Kidney epithelial cell (primary cell): Measurements from ENCODE around the gene MVB12B. TPM values are rescaled to one million over a fixed set of nuclear protein-coding genes. Genes with fewer than 3 reads are reported as not detected.

Experiments used
- DNase-seq: peaks from one replicate; pipeline ENCODE4 v3.0.0-alpha.2; 2010; ENCODE audit warnings: low read depth
- H3K27me3 ChIP-seq: 2 replicates; pipeline ENCODE4 v1.6.0; 2011; ENCODE audit warnings: low read length; ENCODE audit not compliant: control insufficient read depth, insufficient read depth
- H3K36me3 ChIP-seq: 2 replicates; pipeline ENCODE4 v1.5.1; 2011; ENCODE audit warnings: low read length; ENCODE audit not compliant: control insufficient read depth, insufficient read depth
- H3K4me3 ChIP-seq: 2 replicates; pipeline ENCODE4 v1.5.1; 2011; ENCODE audit warnings: low read depth, mild to moderate bottlenecking, control low read depth, low read length
- total RNA-seq: library from RNA; depleted of rRNA; stranded (reverse); fragments of >200 nt; gene quantifications from 2 replicates; pipeline ENCODE4 v1.2.3, GENCODE V29; 2015
- TF ChIP-seq, protein P1 (sequence below): IDR thresholded peaks from 2 replicates; pipeline ENCODE4 v1.5.1; 2011; ENCODE audit warnings: mild to moderate bottlenecking, moderate library complexity, low read length, control low read depth, inconsistent platforms; ENCODE audit not compliant: insufficient read depth, poor library complexity, severe bottlenecking

Gene MVB12B
- total RNA-seq, 1 donor from 2014 or later = 13.1 TPM

DNA sequence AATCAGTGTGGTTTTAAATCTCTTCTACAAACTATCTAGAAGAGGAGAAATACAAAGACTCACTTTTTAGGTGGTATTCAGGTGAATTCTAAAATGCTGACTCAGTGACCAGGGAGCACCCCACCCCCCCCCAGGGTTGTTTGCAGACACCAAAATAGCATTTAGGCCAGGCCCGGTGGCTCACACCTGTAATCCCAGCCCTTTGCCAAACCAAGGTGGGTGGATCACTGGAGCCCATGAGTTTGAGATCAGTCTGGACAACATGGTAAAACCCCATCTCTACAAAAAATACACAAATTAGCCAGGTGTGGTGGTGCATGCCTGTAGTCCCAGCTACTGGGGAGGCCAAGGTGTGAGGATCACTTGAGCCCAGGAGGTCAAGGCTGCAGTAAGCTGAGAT is 168.1 kb downstream of the MVB12B start:
- Histone ChIP-seq H3K27me3 (peaks cover 5% of the 10 kb centered on the region), H3K4me3 (no peak overlapping the region), H3K36me3 (no peaks in the 10 kb centered on the region)
- TF ChIP-seq, protein P1, sequence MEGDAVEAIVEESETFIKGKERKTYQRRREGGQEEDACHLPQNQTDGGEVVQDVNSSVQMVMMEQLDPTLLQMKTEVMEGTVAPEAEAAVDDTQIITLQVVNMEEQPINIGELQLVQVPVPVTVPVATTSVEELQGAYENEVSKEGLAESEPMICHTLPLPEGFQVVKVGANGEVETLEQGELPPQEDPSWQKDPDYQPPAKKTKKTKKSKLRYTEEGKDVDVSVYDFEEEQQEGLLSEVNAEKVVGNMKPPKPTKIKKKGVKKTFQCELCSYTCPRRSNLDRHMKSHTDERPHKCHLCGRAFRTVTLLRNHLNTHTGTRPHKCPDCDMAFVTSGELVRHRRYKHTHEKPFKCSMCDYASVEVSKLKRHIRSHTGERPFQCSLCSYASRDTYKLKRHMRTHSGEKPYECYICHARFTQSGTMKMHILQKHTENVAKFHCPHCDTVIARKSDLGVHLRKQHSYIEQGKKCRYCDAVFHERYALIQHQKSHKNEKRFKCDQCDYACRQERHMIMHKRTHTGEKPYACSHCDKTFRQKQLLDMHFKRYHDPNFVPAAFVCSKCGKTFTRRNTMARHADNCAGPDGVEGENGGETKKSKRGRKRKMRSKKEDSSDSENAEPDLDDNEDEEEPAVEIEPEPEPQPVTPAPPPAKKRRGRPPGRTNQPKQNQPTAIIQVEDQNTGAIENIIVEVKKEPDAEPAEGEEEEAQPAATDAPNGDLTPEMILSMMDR = no peak
- DNase-seq = no peak

DNA sequence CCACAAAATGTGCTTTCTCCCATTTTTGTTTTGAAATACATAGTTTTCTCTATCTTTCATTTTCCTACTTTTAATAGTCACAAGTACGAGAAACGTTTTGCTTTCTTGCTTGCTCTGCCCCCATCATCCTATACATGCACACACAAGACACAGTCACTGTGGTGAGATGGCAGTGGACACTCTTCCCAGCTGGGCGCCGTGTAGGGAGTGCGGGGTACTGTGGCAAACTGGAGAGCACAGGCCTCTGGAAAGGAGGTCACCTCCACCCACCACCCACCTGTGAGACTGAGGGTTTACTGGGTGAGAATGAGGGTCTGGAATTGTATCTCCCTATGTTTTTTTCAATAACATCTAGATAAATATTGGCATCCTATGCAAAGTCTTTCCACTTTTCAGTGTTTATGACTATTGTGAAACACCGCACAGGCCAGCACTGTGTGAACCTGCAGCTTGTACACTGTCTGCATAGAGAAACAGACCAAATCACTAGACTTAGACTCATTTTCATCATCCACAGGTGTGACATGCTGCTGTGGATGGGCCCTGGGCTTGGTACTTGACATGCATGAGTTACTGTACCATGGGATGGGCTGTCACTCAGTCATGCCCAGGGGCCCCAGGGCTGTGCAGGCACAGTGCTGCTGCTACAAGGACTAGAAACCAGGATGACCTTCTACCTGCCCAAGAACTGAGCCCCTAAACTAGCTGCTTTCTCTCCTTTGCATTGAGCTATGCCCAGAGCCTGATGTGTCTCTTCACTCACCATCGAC is 169.0 kb downstream of the MVB12B start:
- TF ChIP-seq, protein P1 = no peak
- Histone ChIP-seq H3K36me3 (no peaks in the 10 kb centered on the region), H3K27me3 (peaks cover 11% of the 10 kb centered on the region), H3K4me3 (no peak overlapping the region)
- no peak for DNase-seq

DNA sequence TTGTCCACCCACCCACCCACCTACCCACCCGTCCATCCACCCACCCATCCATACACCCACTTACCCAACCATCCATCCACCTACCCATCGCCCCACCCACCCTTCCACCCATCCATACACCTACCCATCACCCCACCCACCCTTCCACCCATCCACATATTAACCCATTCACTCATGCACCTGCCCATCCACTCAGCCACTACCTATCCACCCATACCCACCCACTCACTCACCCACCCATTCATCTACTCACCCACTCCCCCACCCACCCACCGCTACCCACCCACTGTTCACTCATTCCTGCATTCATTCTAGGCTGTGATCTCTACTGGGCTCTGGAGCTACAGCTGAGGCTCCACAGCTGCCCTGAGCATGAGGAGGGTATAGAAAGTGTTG is 169.6 kb downstream of the MVB12B start:
- Histone ChIP-seq H3K36me3 (no peaks in the 10 kb centered on the region), H3K4me3 (no peak overlapping the region), H3K27me3 (peaks cover 13% of the 10 kb centered on the region)
- no peak for DNase-seq
- TF ChIP-seq, protein P1 = no peak

DNA sequence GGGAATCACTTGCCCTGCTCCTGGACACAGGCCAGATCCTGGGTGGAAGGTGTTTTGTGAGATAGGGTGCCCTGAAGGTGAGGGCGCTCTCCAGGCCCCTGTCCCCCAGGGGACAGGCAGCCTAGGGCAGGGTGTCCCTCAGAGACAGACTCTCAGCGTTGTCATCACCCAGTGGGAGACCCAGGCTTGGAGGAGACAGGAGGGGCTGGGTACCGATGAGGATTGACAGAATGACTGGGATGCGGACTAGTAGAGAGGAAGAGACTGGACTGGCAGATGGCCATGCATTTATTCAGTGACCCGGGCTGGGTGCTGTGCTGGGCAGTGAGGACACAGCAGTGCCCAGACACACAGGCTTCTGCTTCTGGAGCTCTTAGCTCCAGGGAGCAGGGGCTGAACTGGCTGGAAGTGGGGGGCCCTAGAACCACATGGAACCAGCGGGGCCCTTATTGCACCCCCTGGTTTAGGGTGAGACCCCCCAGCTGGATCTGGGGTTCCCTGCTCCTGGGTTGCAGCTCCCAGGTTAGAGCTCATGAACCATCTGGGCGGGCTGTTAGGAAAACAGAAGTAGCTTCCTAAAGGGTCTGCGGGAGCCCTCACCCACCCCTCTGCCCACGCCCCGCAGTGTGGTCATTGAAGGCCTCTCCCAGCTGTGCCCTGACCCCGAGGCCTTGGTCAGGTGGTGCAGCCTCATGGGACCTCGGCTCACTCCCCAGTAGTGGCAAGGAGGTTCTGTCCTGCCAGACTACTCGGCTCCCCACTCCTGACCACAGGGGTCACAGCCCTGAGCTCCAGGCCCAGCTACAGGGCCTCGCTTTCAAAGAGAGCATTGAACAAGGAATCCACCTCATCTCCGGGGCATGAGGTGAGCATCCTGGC is 170.4 kb downstream of the MVB12B start:
- Histone ChIP-seq H3K4me3 (no peak overlapping the region), H3K36me3 (no peaks in the 10 kb centered on the region), H3K27me3 (peaks cover 13% of the 10 kb centered on the region)
- TF ChIP-seq, protein P1 = no peak
- DNase-seq = no peak

DNA sequence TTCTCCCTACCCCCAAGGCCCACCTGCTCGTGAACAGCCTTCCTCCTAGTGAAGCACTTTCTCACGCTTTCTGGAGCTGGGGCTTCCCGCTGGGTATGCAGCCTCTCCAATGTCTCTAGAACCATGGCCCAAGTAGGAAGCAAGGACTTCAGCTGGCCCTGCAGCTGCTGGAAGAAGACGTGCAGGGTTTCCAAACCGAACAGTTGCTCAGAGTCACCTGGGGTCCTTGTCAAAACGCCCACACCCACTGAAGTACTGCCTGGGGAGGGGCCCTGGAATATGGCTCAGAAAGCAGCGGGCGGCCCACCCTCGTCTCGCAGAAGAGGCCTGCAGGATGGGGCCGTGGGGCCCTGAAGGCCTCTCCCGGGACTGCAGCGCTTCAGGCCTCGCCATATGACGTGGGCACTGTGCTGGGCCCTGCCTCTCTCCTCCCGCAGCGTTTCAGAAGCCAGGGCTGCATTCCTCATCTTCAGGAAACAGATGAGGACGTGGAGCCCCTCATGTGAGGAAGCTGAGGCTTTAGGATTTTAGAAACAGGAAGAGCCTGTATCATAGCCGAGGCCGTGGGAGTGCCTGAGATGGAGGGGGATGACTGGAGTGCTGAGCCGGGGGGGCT is 171.1 kb downstream of the MVB12B start:
- Histone ChIP-seq H3K4me3 (no peak overlapping the region), H3K36me3 (no peaks in the 10 kb centered on the region), H3K27me3 (peaks cover 13% of the 10 kb centered on the region)
- DNase-seq = no peak
- TF ChIP-seq, protein P1 = no peak
